SK-N-SH (cell line): Measurements from ENCODE around the gene CEACAM19. TPM values are rescaled to one million over a fixed set of nuclear protein-coding genes. Genes with fewer than 3 reads are reported as not detected.

Experiments
- CTCF ChIA-PET: fragments of 300-600, 350-600 bp; formaldehyde crosslinking; extraction: SDS; loops from one replicate; lab custom pipeline; 2021; lab: Yijun Ruan, JAX
- POLR2A ChIA-PET: fragments of 350-600 bp; sonication (Branson Sonifier 250); formaldehyde crosslinking; extraction: SDS; loops from one replicate; lab custom pipeline; 2020; ENCODE audit warnings: antibody characterized with exemption, inconsistent platforms; lab: Yijun Ruan, JAX
- DNase-seq: peaks from one replicate; pipeline ENCODE4 v3.0.0; 2012
- H2AFZ ChIP-seq: fragments of 200-600 bp; sonication (generic); 2 replicates; pipeline ENCODE4 v1.8.1; 2016; ENCODE audit warnings: antibody characterized with exemption, mild to moderate bottlenecking, low read depth
- H3F3A ChIP-seq: fragments of 200-600 bp; sonication (generic); replicated peaks from 2 replicates; pipeline ENCODE3; 2016; ENCODE audit warnings: antibody characterized with exemption, mild to moderate bottlenecking; ENCODE audit not compliant: insufficient read depth
- H3K27ac ChIP-seq, 2 experiments: fragments of 200-500 bp in 1 of 2; fragments of 200-600 bp in 1 of 2; sonication (Bioruptor generic) in 1 of 2; sonication (generic), shearing (Covaris generic) in 1 of 2; 2 replicates each; pipeline versions ENCODE4 v1.5.1 to v1.6.1; 2014 to 2016; ENCODE audit warnings: low read depth in 2 of 2, inconsistent platforms in 1 of 2, low read length in 1 of 2, mild to moderate bottlenecking in 1 of 2, mixed read lengths in 1 of 2
- H3K27me3 ChIP-seq: fragments of 200-600 bp; sonication (generic), shearing (Covaris generic); 2 replicates; pipeline ENCODE4 v1.6.1; 2016; ENCODE audit warnings: mixed run types; ENCODE audit not compliant: insufficient read depth
- H3K36me3 ChIP-seq, 2 experiments: fragments of 200-500 bp in 1 of 2; fragments of 200-600 bp in 1 of 2; sonication (Bioruptor generic) in 1 of 2; sonication (generic) in 1 of 2; replicated peaks in 1 of 2; 2 replicates each; pipeline versions ENCODE3 to v1.5.1; 2014 to 2016; ENCODE audit warnings: low read length in 1 of 2, mild to moderate bottlenecking in 1 of 2; ENCODE audit not compliant: insufficient read depth in 2 of 2, control insufficient read depth in 1 of 2
- H3K4me1 ChIP-seq, 2 experiments: fragments of 200-500 bp in 1 of 2; fragments of 200-600 bp in 1 of 2; sonication (Bioruptor generic) in 1 of 2; sonication (generic), shearing (Covaris generic) in 1 of 2; 2 replicates each; pipeline versions ENCODE4 v1.5.1 to v1.6.1; 2014 to 2016; ENCODE audit warnings: low read depth in 1 of 2, low read length in 1 of 2, mixed run types in 1 of 2; ENCODE audit not compliant: insufficient read depth in 2 of 2, control insufficient read depth in 1 of 2
- H3K4me2 ChIP-seq: fragments of 200-600 bp; sonication (generic), shearing (Covaris generic); 2 replicates; pipeline ENCODE4 v1.6.1; 2017; ENCODE audit warnings: mixed run types
- H3K4me3 ChIP-seq, 2 experiments: fragments of 200-500 bp in 1 of 2; fragments of 200-600 bp in 1 of 2; sonication (Bioruptor generic) in 1 of 2; sonication (generic), shearing (Covaris generic) in 1 of 2; 2 replicates each; pipeline versions ENCODE4 v1.5.1 to v1.8.1; 2014 to 2016; ENCODE audit warnings: low read depth in 2 of 2, inconsistent platforms in 1 of 2, low read length in 1 of 2, mild to moderate bottlenecking in 1 of 2, mixed read lengths in 1 of 2, moderate library complexity in 1 of 2
- H3K79me2 ChIP-seq: fragments of 200-600 bp; sonication (generic); 2 replicates; pipeline ENCODE4 v1.8.1; 2017; ENCODE audit warnings: mild to moderate bottlenecking; ENCODE audit not compliant: insufficient read depth
- H3K9ac ChIP-seq: fragments of 200-600 bp; sonication (generic); 2 replicates; pipeline ENCODE4 v1.6.1; 2017; ENCODE audit warnings: mixed run types
- H3K9me2 ChIP-seq: fragments of 200-600 bp; sonication (generic); 2 replicates; pipeline ENCODE4 v1.6.1; 2017; ENCODE audit warnings: mixed run types
- H3K9me3 ChIP-seq: fragments of 200-600 bp; sonication (generic); 2 replicates; pipeline ENCODE4 v1.6.1; 2017; ENCODE audit warnings: mixed run types, mild to moderate bottlenecking, moderate library complexity
- H4K20me1 ChIP-seq: fragments of 200-600 bp; sonication (generic); 2 replicates; pipeline ENCODE4 v1.6.1; 2017; ENCODE audit warnings: mild to moderate bottlenecking, mixed run types; ENCODE audit not compliant: insufficient read depth
- ELF1 ChIP-seq: IDR thresholded peaks from 2 replicates; pipeline ENCODE4 v1.4.0; 2012
- EP300 ChIP-seq, 2 experiments: IDR thresholded peaks; 2 replicates each; pipeline versions ENCODE4 v1.4.0 to v1.6.1; 2012; ENCODE audit warnings: borderline replicate concordance in 1 of 2, low read depth in 1 of 2, low read length in 1 of 2
- EZH2phosphoT487 ChIP-seq: fragments of 200-600 bp; sonication (generic); IDR thresholded peaks from 2 replicates; pipeline ENCODE4 v1.6.1; 2017; ENCODE audit warnings: low read depth, mixed run types, mild to moderate bottlenecking, antibody characterized with exemption, moderate library complexity, borderline replicate concordance
- FOXJ3 ChIP-seq: sonication (generic); formaldehyde crosslinking; IDR thresholded peaks from 2 replicates; pipeline ENCODE4 v1.5.1; 2020; ENCODE audit warnings: mild to moderate bottlenecking, missing genetic modification reagents
- IRF3 ChIP-seq: fragments of 150-350 bp; IDR thresholded peaks from 2 replicates; pipeline ENCODE4 v1.6.1; 2016; ENCODE audit warnings: mild to moderate bottlenecking, low read depth, low read length
- JUND ChIP-seq: IDR thresholded peaks from 2 replicates; pipeline ENCODE4 v1.4.0; 2012
- NFIC ChIP-seq: IDR thresholded peaks from 2 replicates; pipeline ENCODE4 v1.4.0; 2012; ENCODE audit warnings: borderline replicate concordance
- RAD21 ChIP-seq: IDR thresholded peaks from 2 replicates; pipeline ENCODE4 v1.6.1; 2012; ENCODE audit warnings: mild to moderate bottlenecking, low read length
- RCOR1 ChIP-seq: fragments of 150-350 bp; IDR thresholded peaks from 2 replicates; pipeline ENCODE4 v1.6.1; 2017; ENCODE audit warnings: antibody characterized with exemption, low read length
- TCF12 ChIP-seq: IDR thresholded peaks from 2 replicates; pipeline ENCODE4 v1.4.0; 2012
- TEAD4 ChIP-seq: IDR thresholded peaks from 2 replicates; pipeline ENCODE4 v1.4.0; 2012; ENCODE audit warnings: mild to moderate bottlenecking, borderline replicate concordance; ENCODE audit not compliant: insufficient read depth
- USF2 ChIP-seq: fragments of 150-350 bp; IDR thresholded peaks from 2 replicates; pipeline ENCODE4 v1.6.1; 2017; ENCODE audit warnings: antibody characterized with exemption, low read length, low read depth, borderline replicate concordance
- WGBS: methylation state at CpG from one replicate; pipeline ENCODE4 v1.1.6; 2017; ENCODE audit warnings: low lambda C conversion rate; 5-methylcytosine and 5-hydroxymethylcytosine counted together
- polyA plus RNA-seq, 3 experiments: library from polyadenylated mRNA; depleted of rRNA; stranded (reverse); fragments of >200 nt; gene quantifications; 2 replicates each; pipeline ENCODE4 v1.2.3, GENCODE V29; 2012
- TF ChIP-seq, protein P1 (sequence below): IDR thresholded peaks from 2 replicates; pipeline ENCODE4 v1.4.0; 2012; ENCODE audit warnings: low read depth, borderline replicate concordance
- TF ChIP-seq, protein P2 (sequence below): IDR thresholded peaks from 2 replicates; pipeline ENCODE4; 2012
- TF ChIP-seq, protein P3 (sequence below): fragments of 200-600 bp; sonication (generic); IDR thresholded peaks from 2 replicates; pipeline ENCODE4 v1.6.1; 2017; ENCODE audit warnings: antibody characterized with exemption, mild to moderate bottlenecking, moderate library complexity

The CEACAM19 gene
- polyA plus RNA-seq, 1 of the 3 experiments (the other 2 are of a cell fraction): 2.0 TPM

DNA sequence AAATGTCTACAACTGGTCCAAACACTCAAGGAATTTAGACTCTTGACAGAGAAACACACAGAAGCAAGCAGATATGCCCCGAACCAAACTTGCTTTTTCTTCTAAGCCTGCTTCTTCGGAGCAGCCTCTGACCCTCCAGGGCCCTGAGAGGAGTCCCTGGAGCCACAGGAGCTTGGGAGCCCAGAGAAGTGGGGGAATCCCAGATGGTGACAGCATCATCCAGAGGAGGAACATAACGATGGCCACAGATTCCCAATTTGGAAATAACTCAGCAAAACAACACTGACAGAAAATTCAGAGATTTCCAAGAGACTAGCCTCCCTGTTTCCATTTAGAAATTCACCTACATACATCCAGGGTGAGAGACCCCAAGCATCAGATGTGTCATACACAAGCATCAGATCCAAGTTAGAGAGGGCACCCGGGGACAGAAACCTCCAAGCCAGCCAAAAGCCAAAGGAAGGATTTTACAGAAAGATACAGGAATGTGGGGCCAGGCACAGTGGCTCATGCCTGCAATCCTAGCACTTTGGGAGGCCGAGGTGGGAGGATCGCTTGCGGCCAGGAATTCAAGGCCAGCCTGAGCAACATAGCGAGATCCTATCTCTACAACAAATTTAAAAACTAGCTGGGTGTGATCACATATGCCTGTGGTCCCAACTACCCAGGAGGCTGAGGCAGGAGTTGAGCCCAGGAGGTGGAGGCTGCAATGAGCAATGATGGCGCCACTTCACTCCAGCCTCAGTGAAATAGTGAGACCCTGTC is 29.6 kb upstream of the CEACAM19 start:
- CTCF ChIA-PET: interaction anchor here (1.5 to 2.6 kb wide), 3 partner anchors 15 to 48 kb away, joined by 5 to 18 read pairs (median 10); no protein-coding TSS in a partner anchor
- WGBS: 87% methylated on average over 9 of the region's 9 CpGs

GRCh38 chr19:44642377-44642776 is 28.9 kb upstream of the CEACAM19 start:
- H3K9me2 ChIP-seq: no peaks in the 10 kb centered on the region
- ChIA-PET CTCF (interaction anchor here (1.2 to 2.6 kb wide), 2 partner anchors 15 to 71 kb away, joined by 4 to 18 read pairs; no protein-coding TSS in a partner anchor), POLR2A (no interaction called here)
- TF ChIP-seq, protein P1, sequence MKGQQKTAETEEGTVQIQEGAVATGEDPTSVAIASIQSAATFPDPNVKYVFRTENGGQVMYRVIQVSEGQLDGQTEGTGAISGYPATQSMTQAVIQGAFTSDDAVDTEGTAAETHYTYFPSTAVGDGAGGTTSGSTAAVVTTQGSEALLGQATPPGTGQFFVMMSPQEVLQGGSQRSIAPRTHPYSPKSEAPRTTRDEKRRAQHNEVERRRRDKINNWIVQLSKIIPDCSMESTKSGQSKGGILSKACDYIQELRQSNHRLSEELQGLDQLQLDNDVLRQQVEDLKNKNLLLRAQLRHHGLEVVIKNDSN: no peak
- no peak for TF ChIP-seq RCOR1
- no peak for TF ChIP-seq NFIC
- no peak for TF ChIP-seq FOXJ3 (CRISPR knock-in tag)
- no peak for TF ChIP-seq IRF3
- TF ChIP-seq EZH2phosphoT487: no peak
- TF ChIP-seq, protein P2, sequence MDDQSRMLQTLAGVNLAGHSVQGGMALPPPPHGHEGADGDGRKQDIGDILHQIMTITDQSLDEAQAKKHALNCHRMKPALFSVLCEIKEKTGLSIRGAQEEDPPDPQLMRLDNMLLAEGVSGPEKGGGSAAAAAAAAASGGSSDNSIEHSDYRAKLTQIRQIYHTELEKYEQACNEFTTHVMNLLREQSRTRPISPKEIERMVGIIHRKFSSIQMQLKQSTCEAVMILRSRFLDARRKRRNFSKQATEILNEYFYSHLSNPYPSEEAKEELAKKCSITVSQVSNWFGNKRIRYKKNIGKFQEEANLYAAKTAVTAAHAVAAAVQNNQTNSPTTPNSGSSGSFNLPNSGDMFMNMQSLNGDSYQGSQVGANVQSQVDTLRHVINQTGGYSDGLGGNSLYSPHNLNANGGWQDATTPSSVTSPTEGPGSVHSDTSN: no peak
- TF ChIP-seq, protein P3, sequence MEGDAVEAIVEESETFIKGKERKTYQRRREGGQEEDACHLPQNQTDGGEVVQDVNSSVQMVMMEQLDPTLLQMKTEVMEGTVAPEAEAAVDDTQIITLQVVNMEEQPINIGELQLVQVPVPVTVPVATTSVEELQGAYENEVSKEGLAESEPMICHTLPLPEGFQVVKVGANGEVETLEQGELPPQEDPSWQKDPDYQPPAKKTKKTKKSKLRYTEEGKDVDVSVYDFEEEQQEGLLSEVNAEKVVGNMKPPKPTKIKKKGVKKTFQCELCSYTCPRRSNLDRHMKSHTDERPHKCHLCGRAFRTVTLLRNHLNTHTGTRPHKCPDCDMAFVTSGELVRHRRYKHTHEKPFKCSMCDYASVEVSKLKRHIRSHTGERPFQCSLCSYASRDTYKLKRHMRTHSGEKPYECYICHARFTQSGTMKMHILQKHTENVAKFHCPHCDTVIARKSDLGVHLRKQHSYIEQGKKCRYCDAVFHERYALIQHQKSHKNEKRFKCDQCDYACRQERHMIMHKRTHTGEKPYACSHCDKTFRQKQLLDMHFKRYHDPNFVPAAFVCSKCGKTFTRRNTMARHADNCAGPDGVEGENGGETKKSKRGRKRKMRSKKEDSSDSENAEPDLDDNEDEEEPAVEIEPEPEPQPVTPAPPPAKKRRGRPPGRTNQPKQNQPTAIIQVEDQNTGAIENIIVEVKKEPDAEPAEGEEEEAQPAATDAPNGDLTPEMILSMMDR: no peak
- TF ChIP-seq JUND: no peak
- no peak for TF ChIP-seq USF2
- TF ChIP-seq ELF1: no peak
- TF ChIP-seq TEAD4: no peak
- TF ChIP-seq EP300 (IDR thresholded peaks at IDR 0.05; ENCODE audit: borderline replicate concordance in 1 of 2, low read depth in 1 of 2, low read length in 1 of 2): no peak
- TF ChIP-seq RAD21: no peak
- DNase-seq: no peak
- no peak overlapping the region for H3K4me2 ChIP-seq
- H3K9me3 ChIP-seq: no peaks in the 10 kb centered on the region
- no peaks in the 10 kb centered on the region for H3K27me3 ChIP-seq
- peaks cover 18% of the 10 kb centered on the region; the same call in 1 of the 2 replicates for H4K20me1 ChIP-seq
- peaks cover 0 to 9% of the 10 kb centered on the region in 2 experiments for H3K36me3 ChIP-seq
- H3K4me3 ChIP-seq: no peak overlapping the region
- peaks cover 35% of the 10 kb centered on the region for H3K79me2 ChIP-seq
- peaks cover 0 to 2% of the 10 kb centered on the region in 2 experiments; a peak in 1 of 4 replicates for H3K4me1 ChIP-seq
- WGBS: 50% methylated on average over 1 of the region's 1 CpG
- H2AFZ ChIP-seq: no peak overlapping the region
- H3F3A ChIP-seq: no peaks in the 10 kb centered on the region
- no peak overlapping the region for H3K27ac ChIP-seq
- no peak overlapping the region for H3K9ac ChIP-seq

More for the DNA sequence above, 29.6 kb upstream of the CEACAM19 start:
- Histone ChIP-seq H3K27me3 (no peaks in the 10 kb centered on the region), H3K9ac (no peak overlapping the region), H3K27ac (no peak overlapping the region), H3K9me2 (no peaks in the 10 kb centered on the region), H3K36me3 (peaks cover 0 to 9% of the 10 kb centered on the region in 2 experiments), H3K79me2 (peaks cover 28% of the 10 kb centered on the region), H4K20me1 (peaks cover 12% of the 10 kb centered on the region; the same call in 1 of the 2 replicates), H3K4me2 (no peak overlapping the region), H3F3A (no peaks in the 10 kb centered on the region), H2AFZ (no peak overlapping the region), H3K4me3 (no peak overlapping the region), H3K9me3 (no peaks in the 10 kb centered on the region), H3K4me1 (peaks cover 0 to 2% of the 10 kb centered on the region in 2 experiments; a peak in 1 of 4 replicates)
- no peak for TF ChIP-seq NFIC
- TF ChIP-seq TCF12: no peak
- DNase-seq: no peak
- POLR2A ChIA-PET: no interaction called here
